ENCODE measurements around the gene SCAMP1.

The SCAMP1 gene

DNA sequence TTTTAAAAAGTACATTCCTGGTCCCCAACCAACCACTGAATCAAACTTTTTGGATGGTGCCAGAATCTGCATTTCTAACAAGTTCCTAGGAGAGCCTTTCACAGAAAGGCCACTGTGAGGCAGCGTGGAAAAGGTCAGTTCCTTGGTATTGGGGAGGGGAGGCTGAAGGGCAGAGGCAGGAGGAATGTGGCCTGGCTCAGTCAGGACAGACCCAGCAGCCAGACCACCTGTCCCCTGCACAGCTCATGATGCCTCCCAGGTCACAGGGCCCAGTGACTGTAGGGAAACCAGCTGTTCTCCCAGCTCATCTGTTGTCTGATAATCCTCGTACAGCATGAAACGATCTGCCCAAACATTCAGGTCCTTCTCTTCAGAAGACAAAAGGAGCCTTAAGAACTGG is 155.3 kb downstream of the SCAMP1 start:
- DNase-seq: no peak

GRCh38 chr5:78518365-78519197 is 158.2 kb downstream of the SCAMP1 start:
- DNase-seq: no peak

GRCh38 chr5:78519198-78519941 is 159.0 kb downstream of the SCAMP1 start:
- no peak for DNase-seq

DNA sequence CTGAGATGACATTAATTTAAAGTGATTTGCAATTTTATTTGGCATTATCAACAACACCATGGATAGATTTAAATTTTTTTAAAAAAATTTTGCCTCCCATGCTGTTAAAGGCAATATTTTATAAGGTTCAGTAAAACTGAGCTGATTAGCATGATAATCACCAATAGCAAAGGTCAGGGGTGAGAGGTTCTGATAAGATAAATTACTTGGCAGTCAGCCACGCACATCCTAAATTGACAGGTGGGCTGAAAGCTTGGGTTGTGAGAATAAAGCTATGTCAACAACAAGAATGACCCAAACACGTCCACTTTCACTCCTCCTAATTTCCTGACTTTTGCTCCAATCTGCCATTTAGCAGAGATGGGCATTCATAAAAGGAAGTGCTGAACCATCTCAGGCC is 161.0 kb downstream of the SCAMP1 start:
- no peak for DNase-seq

GRCh38 chr5:78522476-78523260 is 162.3 kb downstream of the SCAMP1 start:
- DNase-seq: no peak

DNA sequence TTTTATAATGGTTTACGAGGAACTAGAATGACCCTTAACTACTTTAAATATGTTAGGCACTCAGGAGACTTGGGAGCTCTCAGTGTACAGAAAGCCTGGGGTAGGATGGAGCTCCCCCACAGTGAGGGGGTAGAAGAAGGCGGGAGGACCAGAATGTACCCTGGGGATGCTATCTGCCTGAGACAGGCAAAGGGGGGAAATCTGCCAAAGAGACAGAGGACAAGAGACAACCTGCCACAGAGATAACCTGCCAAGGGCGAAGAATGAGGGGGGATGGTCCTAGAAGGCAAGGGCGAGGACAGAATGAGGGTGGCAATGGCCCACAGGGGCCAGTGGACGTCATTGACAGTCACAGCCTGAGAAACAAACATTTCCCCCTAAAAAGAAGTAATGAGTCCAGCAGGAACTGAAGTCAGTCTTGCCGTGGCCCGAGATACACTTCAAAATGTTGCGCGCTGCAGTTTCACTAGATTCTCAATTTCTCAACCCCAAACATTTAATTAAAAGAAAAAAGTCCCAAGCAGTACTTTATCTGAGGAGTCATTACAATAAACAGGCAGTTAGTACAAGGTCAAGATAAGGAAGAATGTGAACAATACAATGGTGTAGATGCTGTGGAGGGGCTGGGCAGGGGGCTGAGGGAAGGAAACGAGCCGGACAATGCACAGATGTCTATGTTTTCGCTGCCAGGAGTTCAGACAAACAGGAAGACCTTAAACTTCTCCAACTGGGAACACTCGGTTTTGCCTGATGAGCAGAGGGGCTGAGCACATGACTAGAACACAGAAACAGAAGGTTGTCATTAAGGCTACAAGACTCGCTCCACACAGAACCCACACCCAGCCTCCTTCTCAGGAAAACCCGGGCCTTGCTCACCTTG is 163.1 kb downstream of the SCAMP1 start:
- no peak for DNase-seq

DNA sequence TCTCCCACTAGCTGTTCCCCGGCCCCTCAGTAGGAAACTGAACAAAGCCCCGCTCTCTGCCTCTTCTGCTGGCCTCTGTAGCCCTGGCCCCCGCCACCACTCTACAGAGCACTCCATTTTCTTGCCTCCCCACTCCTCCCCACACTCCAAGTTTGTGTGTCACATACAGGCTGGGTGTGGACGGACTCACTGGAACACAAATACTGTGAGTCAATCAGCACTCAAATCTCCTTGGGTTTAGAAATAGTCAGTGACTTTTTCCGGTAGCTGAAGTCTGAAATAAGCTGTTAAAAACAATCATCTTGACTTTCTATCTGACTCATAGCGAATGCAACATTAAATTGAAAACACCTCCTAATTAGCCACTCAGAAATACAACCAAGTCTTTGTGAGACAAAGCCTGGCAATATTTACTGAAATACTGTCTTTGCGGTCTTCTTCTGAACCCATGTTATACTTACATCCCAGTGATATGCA is 165.7 kb downstream of the SCAMP1 start:
- DNase-seq: no peak

- DNase-seq: no peak
Observed at GRCh38 chr5:78527054-78527859, 166.8 kb downstream of the SCAMP1 start.

DNA sequence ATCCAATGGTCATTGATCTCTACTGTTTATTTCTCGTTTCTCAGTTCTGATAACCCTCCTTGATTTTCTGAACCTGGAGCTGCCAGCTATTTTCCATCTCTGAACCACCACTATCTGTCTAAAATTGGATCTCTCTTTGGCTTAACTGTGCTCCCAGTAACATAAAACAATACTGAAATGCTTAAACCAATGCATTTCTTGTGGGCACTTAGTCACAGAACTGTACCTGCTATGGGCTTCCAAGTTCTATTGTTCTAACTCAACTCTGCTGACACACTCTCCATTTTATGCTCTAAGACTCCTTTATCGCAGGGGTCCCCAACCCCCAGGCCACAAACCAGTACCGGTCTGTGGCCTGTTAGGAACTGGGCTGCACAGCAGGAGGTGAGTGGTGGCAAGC is 167.5 kb downstream of the SCAMP1 start:
- no peak for DNase-seq
